Endothelial cell of umbilical vein (primary cell): ENCODE results near the gene BRMS1.

ENCODE experiments used
- FOS ChIP-seq: IDR thresholded peaks from 2 replicates; pipeline ENCODE4 v1.6.1; 2011; ENCODE audit warnings: mild to moderate bottlenecking, low read length, moderate library complexity, borderline replicate concordance; ENCODE audit not compliant: insufficient read depth
- GATA2 ChIP-seq: IDR thresholded peaks from 2 replicates; pipeline ENCODE4 v1.7.0; 2011; ENCODE audit warnings: low read depth, mild to moderate bottlenecking, moderate library complexity, mixed read lengths, low read length; ENCODE audit not compliant: insufficient read length, insufficient read depth
- POLR2A ChIP-seq: IDR thresholded peaks from 2 replicates; pipeline ENCODE4 v1.6.1; 2012; ENCODE audit warnings: low read depth, mild to moderate bottlenecking, control low read depth, low read length
- POLR2AphosphoS5 ChIP-seq: IDR thresholded peaks from 2 replicates; pipeline ENCODE4 v1.6.1; 2012; ENCODE audit warnings: low read depth, mild to moderate bottlenecking, control low read depth, low read length, moderate library complexity; ENCODE audit not compliant: insufficient read depth
- TF ChIP-seq, protein P1 (sequence below), 2 donors: IDR thresholded peaks; 1 replicate in 1 of 2; 2 replicates in 1 of 2; pipeline ENCODE4 v1.5.1; 2011; ENCODE audit warnings: low read length in 2 of 2, mild to moderate bottlenecking in 2 of 2, moderate library complexity in 2 of 2, control low read depth in 1 of 2, inconsistent platforms in 1 of 2, low read depth in 1 of 2; ENCODE audit not compliant: insufficient read depth in 1 of 2; ENCODE audit errors: extremely low read depth in 1 of 2
- TF ChIP-seq, protein P2 (sequence below): IDR thresholded peaks from 2 replicates; pipeline ENCODE4 v1.6.1; 2011; ENCODE audit not compliant: insufficient read depth, insufficient read length

DNA sequence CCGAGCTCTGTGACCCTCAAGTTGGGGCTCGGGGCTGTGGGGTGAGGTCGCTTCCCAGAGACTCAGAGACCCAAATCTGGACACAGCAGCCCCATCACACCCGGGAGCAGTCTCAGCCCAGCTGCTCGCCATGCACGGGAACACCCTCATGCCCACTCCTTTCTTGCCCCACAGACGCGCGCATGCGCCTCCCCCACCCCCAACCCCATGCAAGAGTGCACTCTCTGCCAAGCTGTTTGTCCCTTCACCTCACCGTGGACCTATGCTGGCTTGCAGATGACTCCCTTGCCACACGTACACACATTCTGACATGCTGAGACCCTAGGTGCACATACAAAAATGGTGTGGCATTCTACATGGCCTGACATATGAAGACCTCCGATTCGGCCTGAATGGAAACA is 27.6 kb downstream of the BRMS1 start:
- TF ChIP-seq POLR2AphosphoS5 (no peak), POLR2A (no peak), GATA2 (no peak), FOS (no peak)
- TF ChIP-seq, protein P1, sequence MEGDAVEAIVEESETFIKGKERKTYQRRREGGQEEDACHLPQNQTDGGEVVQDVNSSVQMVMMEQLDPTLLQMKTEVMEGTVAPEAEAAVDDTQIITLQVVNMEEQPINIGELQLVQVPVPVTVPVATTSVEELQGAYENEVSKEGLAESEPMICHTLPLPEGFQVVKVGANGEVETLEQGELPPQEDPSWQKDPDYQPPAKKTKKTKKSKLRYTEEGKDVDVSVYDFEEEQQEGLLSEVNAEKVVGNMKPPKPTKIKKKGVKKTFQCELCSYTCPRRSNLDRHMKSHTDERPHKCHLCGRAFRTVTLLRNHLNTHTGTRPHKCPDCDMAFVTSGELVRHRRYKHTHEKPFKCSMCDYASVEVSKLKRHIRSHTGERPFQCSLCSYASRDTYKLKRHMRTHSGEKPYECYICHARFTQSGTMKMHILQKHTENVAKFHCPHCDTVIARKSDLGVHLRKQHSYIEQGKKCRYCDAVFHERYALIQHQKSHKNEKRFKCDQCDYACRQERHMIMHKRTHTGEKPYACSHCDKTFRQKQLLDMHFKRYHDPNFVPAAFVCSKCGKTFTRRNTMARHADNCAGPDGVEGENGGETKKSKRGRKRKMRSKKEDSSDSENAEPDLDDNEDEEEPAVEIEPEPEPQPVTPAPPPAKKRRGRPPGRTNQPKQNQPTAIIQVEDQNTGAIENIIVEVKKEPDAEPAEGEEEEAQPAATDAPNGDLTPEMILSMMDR (IDR thresholded peaks at IDR 0.05; ENCODE audit: extremely low read depth in 1 of 2, insufficient read depth in 1 of 2, low read depth in 1 of 2, low read length in 2 of 2): no peak
- TF ChIP-seq, protein P2, sequence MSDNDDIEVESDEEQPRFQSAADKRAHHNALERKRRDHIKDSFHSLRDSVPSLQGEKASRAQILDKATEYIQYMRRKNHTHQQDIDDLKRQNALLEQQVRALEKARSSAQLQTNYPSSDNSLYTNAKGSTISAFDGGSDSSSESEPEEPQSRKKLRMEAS: no peak
